ENCODE data around the gene DAB2IP.

The DAB2IP gene

DNA sequence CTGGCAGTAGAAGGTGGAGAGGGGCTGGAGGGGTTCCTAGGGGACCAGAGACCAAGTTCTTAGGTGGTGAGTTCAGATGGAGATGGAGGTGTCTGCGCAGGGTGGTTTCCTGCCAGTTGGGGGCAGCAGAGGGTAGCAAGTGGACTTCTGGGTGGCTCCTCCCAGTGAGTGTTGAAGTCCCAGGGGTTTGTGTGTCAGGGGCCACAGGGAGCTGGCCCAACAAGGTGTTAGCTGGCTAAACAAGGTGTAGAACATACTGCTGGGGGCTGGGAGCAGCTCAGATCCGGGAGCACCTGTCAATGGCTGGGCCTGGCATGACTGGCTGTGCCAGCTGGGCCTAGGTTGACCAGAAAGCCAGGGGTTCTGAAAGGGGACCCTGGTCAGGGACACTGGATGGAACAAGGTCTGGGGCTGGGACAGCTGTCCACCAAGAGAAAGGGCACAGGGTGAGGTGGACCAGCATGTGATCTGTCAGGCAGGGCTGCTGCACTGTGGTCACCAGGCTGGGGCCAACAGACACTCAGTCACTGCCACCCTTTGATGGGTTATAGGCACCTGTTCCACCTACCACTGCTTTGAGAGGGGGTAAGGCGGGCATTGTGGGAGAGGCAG lies 35.6 kb downstream of the DAB2IP start:
- Histone ChIP-seq H3K9me3 (ENCODE audit: insufficient read depth, low read depth, low read length) (no peaks in the 10 kb centered on the region), H4K20me1 (ENCODE audit: insufficient read depth, low read length, poor library complexity, severe bottlenecking) (no peaks in the 10 kb centered on the region), H3K9ac (ENCODE audit: low read depth, low read length, poor library complexity, severe bottlenecking) (no peak overlapping the region), H3K27me3 (ENCODE audit: insufficient read depth, low read length, poor library complexity, severe bottlenecking) (no peaks in the 10 kb centered on the region), H3K4me3 (ENCODE audit: low read length, poor library complexity, severe bottlenecking) (no peak overlapping the region), H3F3A (ENCODE audit: low read depth) (no peaks in the 10 kb centered on the region), H3K9me2 (replicated peaks; ENCODE audit: low read depth, low read length) (no peaks in the 10 kb centered on the region), H3K4me2 (ENCODE audit: low read depth, low read length, poor library complexity, severe bottlenecking) (no peak overlapping the region), H3K36me3 (ENCODE audit: insufficient read depth, low read length) (no peaks in the 10 kb centered on the region), H2AFZ (ENCODE audit: low read length) (no peak overlapping the region), H3K79me2 (ENCODE audit: insufficient read depth, low read length) (no peaks in the 10 kb centered on the region), H3K4me1 (ENCODE audit: insufficient read depth, low read length, poor library complexity, severe bottlenecking) (peaks cover 23% of the 10 kb centered on the region)
- TF ChIP-seq EZH2phosphoT487 (IDR thresholded peaks at IDR 0.05; ENCODE audit: borderline replicate concordance) = no peak
- TF ChIP-seq, protein P1, sequence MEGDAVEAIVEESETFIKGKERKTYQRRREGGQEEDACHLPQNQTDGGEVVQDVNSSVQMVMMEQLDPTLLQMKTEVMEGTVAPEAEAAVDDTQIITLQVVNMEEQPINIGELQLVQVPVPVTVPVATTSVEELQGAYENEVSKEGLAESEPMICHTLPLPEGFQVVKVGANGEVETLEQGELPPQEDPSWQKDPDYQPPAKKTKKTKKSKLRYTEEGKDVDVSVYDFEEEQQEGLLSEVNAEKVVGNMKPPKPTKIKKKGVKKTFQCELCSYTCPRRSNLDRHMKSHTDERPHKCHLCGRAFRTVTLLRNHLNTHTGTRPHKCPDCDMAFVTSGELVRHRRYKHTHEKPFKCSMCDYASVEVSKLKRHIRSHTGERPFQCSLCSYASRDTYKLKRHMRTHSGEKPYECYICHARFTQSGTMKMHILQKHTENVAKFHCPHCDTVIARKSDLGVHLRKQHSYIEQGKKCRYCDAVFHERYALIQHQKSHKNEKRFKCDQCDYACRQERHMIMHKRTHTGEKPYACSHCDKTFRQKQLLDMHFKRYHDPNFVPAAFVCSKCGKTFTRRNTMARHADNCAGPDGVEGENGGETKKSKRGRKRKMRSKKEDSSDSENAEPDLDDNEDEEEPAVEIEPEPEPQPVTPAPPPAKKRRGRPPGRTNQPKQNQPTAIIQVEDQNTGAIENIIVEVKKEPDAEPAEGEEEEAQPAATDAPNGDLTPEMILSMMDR (conservative IDR thresholded peaks at IDR 0.05; ENCODE audit: low read length) = peak; percentile 97

DNA sequence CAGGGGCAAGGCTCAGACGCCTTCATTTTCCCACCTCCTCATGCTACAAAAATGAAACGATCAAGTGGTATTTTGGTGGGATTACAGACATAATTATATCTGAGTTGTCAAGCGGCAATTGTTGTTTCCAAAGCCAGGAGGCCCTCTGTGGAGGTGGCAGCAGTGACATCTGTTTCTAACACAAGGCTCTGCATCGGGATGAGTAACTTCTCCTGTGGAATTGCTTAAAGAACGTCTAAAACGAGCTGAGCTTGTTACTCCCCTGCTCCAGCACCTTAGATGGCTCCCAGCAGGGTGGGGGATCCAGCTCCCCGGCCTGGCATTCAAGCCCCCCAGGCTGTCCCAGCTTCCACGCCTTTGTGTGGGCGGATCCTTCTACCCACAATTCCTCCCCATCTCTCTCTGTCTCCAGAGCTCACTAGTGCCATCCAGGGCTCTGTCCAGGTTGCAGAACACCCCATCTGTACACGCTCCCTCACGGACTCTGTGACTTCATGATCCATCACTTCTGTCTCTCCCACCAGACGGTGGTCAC lies 36.8 kb downstream of the DAB2IP start:
- Histone ChIP-seq H3K4me3 (ENCODE audit: low read length, poor library complexity, severe bottlenecking) (no peak overlapping the region), H3K36me3 (ENCODE audit: insufficient read depth, low read length) (no peaks in the 10 kb centered on the region), H3K4me1 (ENCODE audit: insufficient read depth, low read length, poor library complexity, severe bottlenecking) (peaks cover 11% of the 10 kb centered on the region), H3K9me3 (ENCODE audit: insufficient read depth, low read depth, low read length) (no peaks in the 10 kb centered on the region), H4K20me1 (ENCODE audit: insufficient read depth, low read length, poor library complexity, severe bottlenecking) (no peaks in the 10 kb centered on the region), H3F3A (ENCODE audit: low read depth) (no peaks in the 10 kb centered on the region), H2AFZ (ENCODE audit: low read length) (no peak overlapping the region), H3K27me3 (ENCODE audit: insufficient read depth, low read length, poor library complexity, severe bottlenecking) (no peaks in the 10 kb centered on the region), H3K9me2 (replicated peaks; ENCODE audit: low read depth, low read length) (no peaks in the 10 kb centered on the region), H3K9ac (ENCODE audit: low read depth, low read length, poor library complexity, severe bottlenecking) (no peak overlapping the region), H3K4me2 (ENCODE audit: low read depth, low read length, poor library complexity, severe bottlenecking) (no peak overlapping the region), H3K79me2 (ENCODE audit: insufficient read depth, low read length) (no peaks in the 10 kb centered on the region)
- TF ChIP-seq EZH2phosphoT487 (IDR thresholded peaks at IDR 0.05; ENCODE audit: borderline replicate concordance) = no peak
- TF ChIP-seq, protein P1 (conservative IDR thresholded peaks at IDR 0.05; ENCODE audit: low read length) = no peak

DNA sequence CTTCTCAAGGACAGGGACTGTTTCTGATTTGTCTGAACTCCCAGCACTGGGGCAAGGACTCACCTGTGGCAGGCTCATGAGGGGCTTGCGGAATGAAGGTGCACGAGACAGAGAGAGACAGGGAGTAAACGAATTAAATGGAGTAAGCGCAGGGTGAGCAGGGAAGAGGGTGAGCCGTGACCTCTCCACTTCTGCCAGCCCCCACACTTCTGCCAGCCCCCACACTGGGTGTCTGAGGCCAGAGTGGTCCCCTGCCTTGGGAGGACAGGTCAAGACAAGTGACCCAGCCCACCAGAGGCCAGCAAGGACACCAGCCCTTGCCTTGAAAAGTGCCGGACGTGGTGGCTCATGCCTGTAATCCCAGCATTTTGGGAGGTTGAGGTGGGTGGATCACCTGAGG lies 37.2 kb downstream of the DAB2IP start:
- Histone ChIP-seq H3F3A (ENCODE audit: low read depth) (no peaks in the 10 kb centered on the region), H3K4me2 (ENCODE audit: low read depth, low read length, poor library complexity, severe bottlenecking) (no peak overlapping the region), H4K20me1 (ENCODE audit: insufficient read depth, low read length, poor library complexity, severe bottlenecking) (no peaks in the 10 kb centered on the region), H3K9me2 (replicated peaks; ENCODE audit: low read depth, low read length) (no peaks in the 10 kb centered on the region), H3K27me3 (ENCODE audit: insufficient read depth, low read length, poor library complexity, severe bottlenecking) (no peaks in the 10 kb centered on the region), H3K9me3 (ENCODE audit: insufficient read depth, low read depth, low read length) (no peaks in the 10 kb centered on the region), H3K4me1 (ENCODE audit: insufficient read depth, low read length, poor library complexity, severe bottlenecking) (peaks cover 7% of the 10 kb centered on the region), H2AFZ (ENCODE audit: low read length) (no peak overlapping the region), H3K4me3 (ENCODE audit: low read length, poor library complexity, severe bottlenecking) (no peak overlapping the region), H3K9ac (ENCODE audit: low read depth, low read length, poor library complexity, severe bottlenecking) (no peak overlapping the region), H3K36me3 (ENCODE audit: insufficient read depth, low read length) (no peaks in the 10 kb centered on the region), H3K79me2 (ENCODE audit: insufficient read depth, low read length) (no peaks in the 10 kb centered on the region)
- TF ChIP-seq, protein P1 (conservative IDR thresholded peaks at IDR 0.05; ENCODE audit: low read length) = no peak
